Liver (tissue), 3 donors: ENCODE results near the gene MRPL3.

Source experiments
- FOXA2 ChIP-seq: IDR thresholded peaks from 2 replicates; pipeline ENCODE4 v1.6.1; 2016; ENCODE audit warnings: antibody characterized with exemption
- HNF4G ChIP-seq: IDR thresholded peaks from 2 replicates; pipeline ENCODE4 v1.6.1; 2016; ENCODE audit warnings: antibody characterized with exemption
- RAD21 ChIP-seq, 2 donors: IDR thresholded peaks; 2 replicates each; pipeline ENCODE4 v1.6.1; 2016; ENCODE audit warnings: antibody characterized with exemption in 2 of 2, mild to moderate bottlenecking in 2 of 2
- TF ChIP-seq, protein P1 (sequence below): fragments of 150-350 bp; IDR thresholded peaks from 2 replicates; pipeline ENCODE4 v1.5.1; 2017; ENCODE audit warnings: improper control_type of control experiment, low read depth, low read length; ENCODE audit not compliant: missing input control
- TF ChIP-seq, protein P2 (sequence below): IDR thresholded peaks from 2 replicates; pipeline ENCODE4 v1.6.1; 2016; ENCODE audit warnings: antibody characterized with exemption, mild to moderate bottlenecking
- TF ChIP-seq, protein P3 (sequence below): IDR thresholded peaks from 2 replicates; pipeline ENCODE4 v1.6.1; 2016; ENCODE audit warnings: antibody characterized with exemption
- donor health status: healthy.
- donor health status: healthy.

DNA sequence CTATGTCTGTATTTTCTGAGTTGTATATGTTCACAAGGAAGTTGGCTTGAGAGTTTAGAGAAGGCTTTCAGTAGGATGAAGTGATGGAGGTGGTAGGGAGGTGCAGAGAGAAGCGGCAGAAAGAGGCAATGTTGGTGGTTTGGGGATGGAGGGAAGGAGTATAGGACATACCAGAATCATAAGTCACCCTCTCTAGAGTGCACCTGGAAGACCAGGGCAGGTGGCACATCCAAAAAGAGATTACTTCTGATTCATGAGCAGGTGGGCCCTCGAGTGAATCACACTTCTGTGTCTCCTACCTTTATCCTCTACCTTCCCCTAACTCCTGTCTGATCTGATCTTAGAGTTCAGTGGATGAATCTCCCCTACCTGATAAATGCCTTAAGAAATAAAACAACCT lies 41.8 kb upstream of the MRPL3 start:
- TF ChIP-seq RAD21 (IDR thresholded peaks at IDR 0.05), result no peak
- TF ChIP-seq, protein P1, sequence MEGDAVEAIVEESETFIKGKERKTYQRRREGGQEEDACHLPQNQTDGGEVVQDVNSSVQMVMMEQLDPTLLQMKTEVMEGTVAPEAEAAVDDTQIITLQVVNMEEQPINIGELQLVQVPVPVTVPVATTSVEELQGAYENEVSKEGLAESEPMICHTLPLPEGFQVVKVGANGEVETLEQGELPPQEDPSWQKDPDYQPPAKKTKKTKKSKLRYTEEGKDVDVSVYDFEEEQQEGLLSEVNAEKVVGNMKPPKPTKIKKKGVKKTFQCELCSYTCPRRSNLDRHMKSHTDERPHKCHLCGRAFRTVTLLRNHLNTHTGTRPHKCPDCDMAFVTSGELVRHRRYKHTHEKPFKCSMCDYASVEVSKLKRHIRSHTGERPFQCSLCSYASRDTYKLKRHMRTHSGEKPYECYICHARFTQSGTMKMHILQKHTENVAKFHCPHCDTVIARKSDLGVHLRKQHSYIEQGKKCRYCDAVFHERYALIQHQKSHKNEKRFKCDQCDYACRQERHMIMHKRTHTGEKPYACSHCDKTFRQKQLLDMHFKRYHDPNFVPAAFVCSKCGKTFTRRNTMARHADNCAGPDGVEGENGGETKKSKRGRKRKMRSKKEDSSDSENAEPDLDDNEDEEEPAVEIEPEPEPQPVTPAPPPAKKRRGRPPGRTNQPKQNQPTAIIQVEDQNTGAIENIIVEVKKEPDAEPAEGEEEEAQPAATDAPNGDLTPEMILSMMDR, result no peak
- TF ChIP-seq HNF4G, result no peak
- TF ChIP-seq, protein P2, sequence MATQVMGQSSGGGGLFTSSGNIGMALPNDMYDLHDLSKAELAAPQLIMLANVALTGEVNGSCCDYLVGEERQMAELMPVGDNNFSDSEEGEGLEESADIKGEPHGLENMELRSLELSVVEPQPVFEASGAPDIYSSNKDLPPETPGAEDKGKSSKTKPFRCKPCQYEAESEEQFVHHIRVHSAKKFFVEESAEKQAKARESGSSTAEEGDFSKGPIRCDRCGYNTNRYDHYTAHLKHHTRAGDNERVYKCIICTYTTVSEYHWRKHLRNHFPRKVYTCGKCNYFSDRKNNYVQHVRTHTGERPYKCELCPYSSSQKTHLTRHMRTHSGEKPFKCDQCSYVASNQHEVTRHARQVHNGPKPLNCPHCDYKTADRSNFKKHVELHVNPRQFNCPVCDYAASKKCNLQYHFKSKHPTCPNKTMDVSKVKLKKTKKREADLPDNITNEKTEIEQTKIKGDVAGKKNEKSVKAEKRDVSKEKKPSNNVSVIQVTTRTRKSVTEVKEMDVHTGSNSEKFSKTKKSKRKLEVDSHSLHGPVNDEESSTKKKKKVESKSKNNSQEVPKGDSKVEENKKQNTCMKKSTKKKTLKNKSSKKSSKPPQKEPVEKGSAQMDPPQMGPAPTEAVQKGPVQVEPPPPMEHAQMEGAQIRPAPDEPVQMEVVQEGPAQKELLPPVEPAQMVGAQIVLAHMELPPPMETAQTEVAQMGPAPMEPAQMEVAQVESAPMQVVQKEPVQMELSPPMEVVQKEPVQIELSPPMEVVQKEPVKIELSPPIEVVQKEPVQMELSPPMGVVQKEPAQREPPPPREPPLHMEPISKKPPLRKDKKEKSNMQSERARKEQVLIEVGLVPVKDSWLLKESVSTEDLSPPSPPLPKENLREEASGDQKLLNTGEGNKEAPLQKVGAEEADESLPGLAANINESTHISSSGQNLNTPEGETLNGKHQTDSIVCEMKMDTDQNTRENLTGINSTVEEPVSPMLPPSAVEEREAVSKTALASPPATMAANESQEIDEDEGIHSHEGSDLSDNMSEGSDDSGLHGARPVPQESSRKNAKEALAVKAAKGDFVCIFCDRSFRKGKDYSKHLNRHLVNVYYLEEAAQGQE, result no peak
- TF ChIP-seq, protein P3, sequence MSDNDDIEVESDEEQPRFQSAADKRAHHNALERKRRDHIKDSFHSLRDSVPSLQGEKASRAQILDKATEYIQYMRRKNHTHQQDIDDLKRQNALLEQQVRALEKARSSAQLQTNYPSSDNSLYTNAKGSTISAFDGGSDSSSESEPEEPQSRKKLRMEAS, result no peak
- no peak for TF ChIP-seq FOXA2
